Measurements from ENCODE around the gene CSRNP3.

CSRNP3 gene

GRCh38 chr2:165678882-165679281, 209.4 kb downstream of the CSRNP3 start:
- TF ChIP-seq EGR1 (IDR thresholded peaks at IDR 0.05) (no peak), TEAD4 (IDR thresholded peaks at IDR 0.05) (no peak), YY1 (IDR thresholded peaks at IDR 0.05; ENCODE audit: low read depth) (no peak), CREB1 (IDR thresholded peaks at IDR 0.05; ENCODE audit: low read depth) (no peak)

- TF ChIP-seq USF1 (IDR thresholded peaks at IDR 0.05) (no peak), TEAD4 (IDR thresholded peaks at IDR 0.05) (no peak), CREB1 (IDR thresholded peaks at IDR 0.05; ENCODE audit: low read depth) (no peak), EP300 (IDR thresholded peaks at IDR 0.05; ENCODE audit: borderline replicate concordance) (no peak), EGR1 (IDR thresholded peaks at IDR 0.05) (no peak), RAD21 (IDR thresholded peaks at IDR 0.05; ENCODE audit: low read depth) (no peak), TCF12 (IDR thresholded peaks at IDR 0.05; ENCODE audit: low read depth) (no peak), ZBTB7A (IDR thresholded peaks at IDR 0.05; ENCODE audit: low read depth) (no peak), TAF1 (IDR thresholded peaks at IDR 0.05; ENCODE audit: low read depth) (no peak), MAX (IDR thresholded peaks at IDR 0.05) (no peak), FOXM1 (IDR thresholded peaks at IDR 0.05; ENCODE audit: borderline replicate concordance, low read depth) (no peak), REST (IDR thresholded peaks at IDR 0.05; ENCODE audit: low read depth) (no peak), YY1 (IDR thresholded peaks at IDR 0.05; ENCODE audit: low read depth) (no peak), NFIC (IDR thresholded peaks at IDR 0.05) (no peak), CEBPB (IDR thresholded peaks at IDR 0.05) (no peak)
These were observed 210.1 kb downstream of the CSRNP3 start for GRCh38 chr2:165679621-165680020.

- TF ChIP-seq YY1 (IDR thresholded peaks at IDR 0.05; ENCODE audit: low read depth), result no peak
- TF ChIP-seq MAX (IDR thresholded peaks at IDR 0.05), result no peak
- no peak for TF ChIP-seq EP300 (IDR thresholded peaks at IDR 0.05; ENCODE audit: borderline replicate concordance)
These were observed 212.3 kb downstream of the CSRNP3 start for GRCh38 chr2:165681841-165682240.

GRCh38 chr2:165682546-165682945, 213.0 kb downstream of the CSRNP3 start:
- TF ChIP-seq REST (IDR thresholded peaks at IDR 0.05; ENCODE audit: low read depth), result no peak
- no peak for TF ChIP-seq NFIC (IDR thresholded peaks at IDR 0.05)
- no peak for TF ChIP-seq TCF12 (IDR thresholded peaks at IDR 0.05; ENCODE audit: low read depth)
- TF ChIP-seq EP300 (IDR thresholded peaks at IDR 0.05; ENCODE audit: borderline replicate concordance), result no peak
- TF ChIP-seq USF1 (IDR thresholded peaks at IDR 0.05), result no peak
- TF ChIP-seq CREB1 (IDR thresholded peaks at IDR 0.05; ENCODE audit: low read depth), result no peak

- no peak for TF ChIP-seq TAF1 (IDR thresholded peaks at IDR 0.05; ENCODE audit: low read depth)
- TF ChIP-seq CREB1 (IDR thresholded peaks at IDR 0.05; ENCODE audit: low read depth), result no peak
- TF ChIP-seq RAD21 (IDR thresholded peaks at IDR 0.05; ENCODE audit: low read depth), result no peak
- no peak for TF ChIP-seq EGR1 (IDR thresholded peaks at IDR 0.05)
- no peak for TF ChIP-seq CEBPB (IDR thresholded peaks at IDR 0.05)
- no peak for TF ChIP-seq REST (IDR thresholded peaks at IDR 0.05; ENCODE audit: low read depth)
- TF ChIP-seq TEAD4 (IDR thresholded peaks at IDR 0.05), result no peak
- no peak for TF ChIP-seq USF1 (IDR thresholded peaks at IDR 0.05)
- TF ChIP-seq TCF12 (IDR thresholded peaks at IDR 0.05; ENCODE audit: low read depth), result no peak
- TF ChIP-seq NFIC (IDR thresholded peaks at IDR 0.05), result no peak
- TF ChIP-seq ZBTB7A (IDR thresholded peaks at IDR 0.05; ENCODE audit: low read depth), result no peak
- no peak for TF ChIP-seq YY1 (IDR thresholded peaks at IDR 0.05; ENCODE audit: low read depth)
- TF ChIP-seq EP300 (IDR thresholded peaks at IDR 0.05; ENCODE audit: borderline replicate concordance), result no peak
- TF ChIP-seq FOXM1 (IDR thresholded peaks at IDR 0.05; ENCODE audit: borderline replicate concordance, low read depth), result no peak
These were observed 217.3 kb downstream of the CSRNP3 start for GRCh38 chr2:165686800-165687199.
